ENCODE measurements around the gene LCORL.

DNA sequence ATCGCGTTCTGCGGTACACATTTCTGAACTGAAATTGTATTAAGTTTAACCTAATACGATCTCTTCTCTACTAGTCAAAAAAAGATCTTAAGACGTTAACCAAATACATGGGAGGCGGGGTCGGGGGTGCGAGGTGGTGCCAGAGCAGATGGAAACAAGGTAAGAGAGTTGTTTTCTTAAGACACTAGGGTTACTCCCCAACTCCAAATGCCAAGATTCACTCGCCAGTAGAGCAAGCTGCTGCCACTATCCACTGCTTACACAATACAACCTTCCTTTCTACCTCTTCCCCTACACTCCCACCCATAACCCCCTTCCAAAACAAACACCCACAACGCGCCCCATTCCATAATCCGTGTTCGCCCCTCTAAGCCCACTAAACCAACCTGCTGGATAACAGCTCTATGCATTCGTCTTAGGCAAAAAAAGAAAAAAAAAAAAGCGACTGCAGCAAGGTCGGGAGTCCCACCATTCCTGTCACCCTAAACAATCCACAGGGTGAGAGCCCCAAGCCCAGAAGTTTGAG is 1.3 kb downstream of the LCORL start:
- TF ChIP-seq CTCF (IDR thresholded peaks at IDR 0.05; ENCODE audit: insufficient read depth, low read length) (no peak), SPI1 (IDR thresholded peaks at IDR 0.05; ENCODE audit: borderline replicate concordance, low read depth) (no peak)
